Upper lobe of right lung (tissue), 1 donor: ENCODE results near the gene MRPS6. TPM values are rescaled to one million over a fixed set of nuclear protein-coding genes. Genes with fewer than 3 reads are reported as not detected.

Experiments used
- ATAC-seq: fragments of 200-7000 bp; cut with Tn5 transposase; one replicate; pipeline ENCODE4 v1.9.1; 2020; ENCODE audit warnings: mild to moderate bottlenecking, moderate library complexity
- DNase-seq: peaks from one replicate; pipeline ENCODE4 v3.0.0-alpha.2; 2020
- H3K27ac ChIP-seq: fragments of 200-600 bp; one replicate; pipeline ENCODE4 v1.8.0; 2022
- H3K27me3 ChIP-seq: fragments of 200-600 bp; one replicate; pipeline ENCODE4 v1.8.0; 2022; ENCODE audit warnings: mild to moderate bottlenecking
- H3K36me3 ChIP-seq: fragments of 200-600 bp; one replicate; pipeline ENCODE4 v1.8.0; 2022
- H3K4me1 ChIP-seq: fragments of 200-600 bp; one replicate; pipeline ENCODE4 v1.8.0; 2022
- H3K4me3 ChIP-seq: fragments of 200-600 bp; one replicate; pipeline ENCODE4 v1.8.0; 2022; ENCODE audit warnings: mild to moderate bottlenecking
- H3K9me3 ChIP-seq: fragments of 200-600 bp; one replicate; pipeline ENCODE4 v1.8.0; 2022
- intact Hi-C: fragments of 100-400 bp; cut with DNase I; formaldehyde crosslinking; loops from one replicate; pipeline ENCODE4 v1.11.0; 2022
- long read RNA-seq: library from polyadenylated mRNA; unstranded; transcript quantifications from one replicate; pipeline ENCODE4 v2.0.0, GENCODE V29; 2021
- total RNA-seq: library from RNA; stranded (reverse); fragmentation: NEBNext Ultra II Directional; extraction: Animal tissue kit (Norgen Biotek cat#: 25700); gene quantifications from one replicate; pipeline ENCODE4 v1.2.1, GENCODE V29; 2021
- TF ChIP-seq, protein P1 (sequence below): fragments of 200-600 bp; IDR thresholded peaks from one replicate; pipeline ENCODE4 v1.8.0; 2022; ENCODE audit warnings: antibody characterized with exemption
- donor health status: DM: no; HTN: yes; CAD: no; lungs with severe emphysema.

Gene MRPS6
- 57.6 TPM for total RNA-seq
- long read RNA-seq, transcript MRPS6-201 (3 exons, 990 nt): major isoform, 59 of 84 reads
- long read RNA-seq, partial matches to known transcripts: 0 of 84 reads
- long read RNA-seq, other reads (novel, unspliced or antisense): 25 of 84 reads

DNA sequence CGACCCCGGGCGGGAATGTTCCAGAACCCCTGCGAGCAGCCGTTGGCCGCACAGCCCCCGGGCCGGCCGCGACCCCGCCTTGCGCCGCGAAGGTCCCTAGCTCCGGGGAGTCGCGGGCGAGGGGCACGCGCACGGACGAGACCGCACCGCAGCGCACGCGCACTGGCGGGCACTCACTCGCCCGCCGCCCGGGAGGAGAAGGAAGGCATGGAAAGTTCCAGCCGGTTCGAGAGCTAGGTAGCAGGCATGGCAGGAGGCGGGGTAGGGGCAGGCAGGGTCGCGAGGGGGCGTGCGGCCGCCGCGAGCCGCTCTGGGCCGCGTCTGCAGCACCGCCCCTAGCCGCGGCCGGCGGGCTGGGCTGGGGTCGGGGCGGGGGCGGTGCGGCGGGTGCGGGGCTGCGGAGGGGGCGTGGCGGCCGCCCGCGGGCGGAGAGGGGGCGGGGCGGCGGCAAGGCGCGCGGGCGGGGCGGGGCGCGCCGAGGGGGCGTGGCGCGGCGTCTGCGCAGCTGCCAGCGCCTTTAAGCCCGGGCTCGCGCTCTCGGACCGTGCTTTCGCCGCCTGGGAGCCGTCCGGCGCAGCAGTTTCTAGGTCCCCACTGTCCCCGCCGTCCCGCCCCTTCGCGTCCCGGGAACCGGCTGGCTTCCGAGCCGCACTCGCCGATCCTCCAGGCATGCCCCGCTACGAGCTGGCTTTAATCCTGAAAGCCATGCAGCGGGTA is at the start of gene MRPS6, which contains the start of gene SLC5A3:
TSS of gene MRPS6 (plus strand) at position 547 of the 717 bp plus-strand sequence. CDS start at position 670, 123 bp downstream.
TSS of gene SLC5A3 (plus strand) at position 547 of the 717 bp plus-strand sequence. CDS start 21,621 bp downstream, outside the sequence.
- DNase-seq (peak; percentile 94), ATAC-seq (peak; percentile 92)
- Histone ChIP-seq H3K4me1 (peaks cover 13% of the 10 kb centered on the region), H3K4me3 (peak within 1 kb of the TSS; percentile 62), H3K36me3 (no peaks in the 10 kb centered on the region), H3K27me3 (no peaks in the 10 kb centered on the region), H3K9me3 (no peaks in the 10 kb centered on the region), H3K27ac (peak within 1 kb of the TSS; percentile 73)
- TF ChIP-seq, protein P1, sequence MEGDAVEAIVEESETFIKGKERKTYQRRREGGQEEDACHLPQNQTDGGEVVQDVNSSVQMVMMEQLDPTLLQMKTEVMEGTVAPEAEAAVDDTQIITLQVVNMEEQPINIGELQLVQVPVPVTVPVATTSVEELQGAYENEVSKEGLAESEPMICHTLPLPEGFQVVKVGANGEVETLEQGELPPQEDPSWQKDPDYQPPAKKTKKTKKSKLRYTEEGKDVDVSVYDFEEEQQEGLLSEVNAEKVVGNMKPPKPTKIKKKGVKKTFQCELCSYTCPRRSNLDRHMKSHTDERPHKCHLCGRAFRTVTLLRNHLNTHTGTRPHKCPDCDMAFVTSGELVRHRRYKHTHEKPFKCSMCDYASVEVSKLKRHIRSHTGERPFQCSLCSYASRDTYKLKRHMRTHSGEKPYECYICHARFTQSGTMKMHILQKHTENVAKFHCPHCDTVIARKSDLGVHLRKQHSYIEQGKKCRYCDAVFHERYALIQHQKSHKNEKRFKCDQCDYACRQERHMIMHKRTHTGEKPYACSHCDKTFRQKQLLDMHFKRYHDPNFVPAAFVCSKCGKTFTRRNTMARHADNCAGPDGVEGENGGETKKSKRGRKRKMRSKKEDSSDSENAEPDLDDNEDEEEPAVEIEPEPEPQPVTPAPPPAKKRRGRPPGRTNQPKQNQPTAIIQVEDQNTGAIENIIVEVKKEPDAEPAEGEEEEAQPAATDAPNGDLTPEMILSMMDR: no peak
- intact Hi-C loops: no loop called here

- Histone ChIP-seq H3K4me3 (no peak overlapping the region), H3K27ac (no peak overlapping the region), H3K9me3 (peaks cover 4% of the 10 kb centered on the region), H3K27me3 (no peaks in the 10 kb centered on the region), H3K36me3 (no peaks in the 10 kb centered on the region), H3K4me1 (peaks cover 22% of the 10 kb centered on the region)
- DNase-seq (no peak), ATAC-seq (no peak)
- TF ChIP-seq, protein P1: no peak
- intact Hi-C loops: no loop called here
Measured at GRCh38 chr21:34023691-34024373, 49.5 kb upstream of the MRPS6 start.

GRCh38 chr21:34024374-34024693 is 49.0 kb upstream of the MRPS6 start:
- H3K4me1 ChIP-seq: peaks cover 22% of the 10 kb centered on the region
- H3K4me3 ChIP-seq: no peak overlapping the region
- intact Hi-C loops: no loop called here
- no peak for ATAC-seq
- no peak overlapping the region for H3K27ac ChIP-seq
- TF ChIP-seq, protein P1: no peak
- no peaks in the 10 kb centered on the region for H3K27me3 ChIP-seq
- DNase-seq: no peak
- H3K9me3 ChIP-seq: peaks cover 4% of the 10 kb centered on the region
- no peaks in the 10 kb centered on the region for H3K36me3 ChIP-seq

- Histone ChIP-seq H3K27ac (no peak overlapping the region), H3K4me3 (no peak overlapping the region), H3K36me3 (no peaks in the 10 kb centered on the region), H3K4me1 (peaks cover 7% of the 10 kb centered on the region), H3K27me3 (no peaks in the 10 kb centered on the region), H3K9me3 (no peaks in the 10 kb centered on the region)
- intact Hi-C loops: no loop called here
- TF ChIP-seq, protein P1: no peak
- ATAC-seq (no peak), DNase-seq (no peak)
Measured at GRCh38 chr21:34027721-34028461, 45.5 kb upstream of the MRPS6 start.

DNA sequence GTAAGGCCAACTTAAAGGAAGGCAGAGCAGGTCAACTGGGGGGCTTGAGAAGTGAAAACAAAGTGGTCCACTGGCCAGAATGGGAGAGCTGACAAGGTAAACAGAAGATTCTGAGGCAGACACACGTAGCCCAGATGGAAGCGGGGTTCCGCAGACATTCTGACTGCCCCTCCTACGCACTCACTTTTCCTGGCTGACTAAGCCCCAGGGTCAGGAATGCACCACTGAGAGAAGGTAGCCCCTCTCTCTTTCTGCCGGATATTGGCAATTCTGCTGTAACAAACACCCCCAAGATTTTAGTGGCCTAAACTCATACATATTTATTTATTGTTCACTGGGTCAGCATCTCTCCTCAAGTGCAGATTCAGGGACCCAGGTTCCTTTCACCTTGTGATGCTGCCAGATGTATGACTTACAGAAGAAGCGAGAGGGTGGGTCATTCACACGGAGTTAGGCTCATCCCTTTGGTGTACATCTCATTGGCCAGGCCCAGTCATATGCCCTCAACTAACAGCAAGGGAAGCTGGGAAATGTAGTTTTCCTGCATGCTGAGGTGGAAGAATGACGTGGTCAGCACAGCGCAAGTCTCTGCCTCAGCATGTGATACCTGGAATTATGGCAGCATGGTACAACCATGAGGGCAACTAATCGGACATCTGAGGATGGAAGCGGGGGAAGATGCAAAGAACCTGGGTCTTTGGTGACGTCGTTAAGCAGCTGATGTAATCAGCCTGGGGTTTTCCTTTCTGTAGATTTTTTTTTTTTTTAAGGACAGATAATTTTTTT is 43.4 kb upstream of the MRPS6 start:
- H3K27ac ChIP-seq: no peak overlapping the region
- peak; percentile 81 for ATAC-seq
- H3K36me3 ChIP-seq: no peaks in the 10 kb centered on the region
- TF ChIP-seq, protein P1: no peak
- DNase-seq: no peak
- H3K4me1 ChIP-seq: no peaks in the 10 kb centered on the region
- no peak overlapping the region for H3K4me3 ChIP-seq
- no peaks in the 10 kb centered on the region for H3K9me3 ChIP-seq
- intact Hi-C loops: no loop called here
- no peaks in the 10 kb centered on the region for H3K27me3 ChIP-seq
